HAP-1 (cell line): ENCODE data around the gene PIGBOS1.

Experiments
- DNase-seq, 2 experiments: peaks; one replicate each; pipeline ENCODE4 v3.0.0-alpha.2; 2016 to 2020; ENCODE audit warnings: low spot score in 2 of 2
- H3K27me3 ChIP-seq: fragments of 250-450 bp; sonication (Bioruptor Pico); 2 replicates; pipeline ENCODE4 v1.5.1; 2020; ENCODE audit warnings: low read depth, mild to moderate bottlenecking, moderate library complexity
- H3K36me3 ChIP-seq: fragments of 250-450 bp; sonication (Bioruptor Pico); replicated peaks from 2 replicates; pipeline ENCODE4 v1.5.1; 2020; ENCODE audit warnings: mild to moderate bottlenecking
- H3K4me1 ChIP-seq: fragments of 250-450 bp; sonication (Bioruptor Pico); 2 replicates; pipeline ENCODE4 v1.5.1; 2020; ENCODE audit warnings: mild to moderate bottlenecking
- H3K4me3 ChIP-seq: fragments of 250-450 bp; sonication (Bioruptor Pico); 2 replicates; pipeline ENCODE4 v1.5.1; 2020; ENCODE audit warnings: mild to moderate bottlenecking, moderate library complexity
- H3K9me3 ChIP-seq: fragments of 250-450 bp; sonication (Bioruptor Pico); 2 replicates; pipeline ENCODE4 v1.5.1; 2020; ENCODE audit warnings: mild to moderate bottlenecking, moderate library complexity
- in situ Hi-C: fragments of 300-500 bp; cut with MboI; formaldehyde crosslinking; loops from 3 replicates; pipeline ENCODE4 v1.14.3; 2020; ENCODE audit warnings: low sequenced_read_pairs, inconsistent platforms, mixed read lengths

Gene PIGBOS1

GRCh38 chr15:55267401-55268175 lies 51.3 kb downstream of the PIGBOS1 start:
- Histone ChIP-seq H3K9me3 (no peaks in the 10 kb centered on the region), H3K4me3 (no peak overlapping the region), H3K4me1 (no peaks in the 10 kb centered on the region), H3K27me3 (no peaks in the 10 kb centered on the region), H3K36me3 (no peaks in the 10 kb centered on the region)
- DNase-seq = no peak
- in situ Hi-C loops = no loop called here
